ENCODE measurements around the gene SHISA6.

GRCh38 chr17:11334493-11334892, 93.5 kb downstream of the SHISA6 start:
- TF ChIP-seq CTCF (IDR thresholded peaks at IDR 0.05): no peak
- TF ChIP-seq EP300 (IDR thresholded peaks at IDR 0.05): no peak
- no peak for TF ChIP-seq POLR2A (IDR thresholded peaks at IDR 0.05)
